VCaP (cell line): ENCODE measurements around the gene ADGRG6.

Experiments
- H3K27ac ChIP-seq: fragments of 450-650 bp; 2 replicates; pipeline ENCODE4 v1.5.1; 2017
- CTCF ChIP-seq: fragments of 450-650 bp; conservative IDR thresholded peaks from 2 replicates; pipeline ENCODE4 v1.5.1; 2017; ENCODE audit warnings: mild to moderate bottlenecking, moderate library complexity

Gene ADGRG6

GRCh38 chr6:142481466-142481865 is 179.7 kb downstream of the ADGRG6 start:
- TF ChIP-seq CTCF: no peak
- no peak overlapping the region for H3K27ac ChIP-seq

- no peak overlapping the region for H3K27ac ChIP-seq
- TF ChIP-seq CTCF: no peak
Measured at GRCh38 chr6:142482249-142482648, 180.4 kb downstream of the ADGRG6 start.

GRCh38 chr6:142482974-142483373 is 181.2 kb downstream of the ADGRG6 start:
- H3K27ac ChIP-seq: no peak overlapping the region
- no peak for TF ChIP-seq CTCF

- TF ChIP-seq CTCF: no peak
- no peak overlapping the region for H3K27ac ChIP-seq
Measured at GRCh38 chr6:142485256-142485655, 183.4 kb downstream of the ADGRG6 start.

GRCh38 chr6:142489722-142490610 is 188.2 kb downstream of the ADGRG6 start:
- no peak for TF ChIP-seq CTCF
- H3K27ac ChIP-seq: no peak overlapping the region
